ENCODE measurements around the gene AOPEP.

AOPEP gene

GRCh38 chr9:94872891-94873511, 146.5 kb downstream of the AOPEP start:
- DNase-seq, result peak; percentile 43

- DNase-seq, result peak; percentile 89
These were observed 147.8 kb downstream of the AOPEP start for GRCh38 chr9:94874316-94874715.

- no peak for DNase-seq
These were observed 149.0 kb downstream of the AOPEP start for GRCh38 chr9:94875300-94876020.

- DNase-seq, result peak; percentile 61
These were observed 152.3 kb downstream of the AOPEP start for GRCh38 chr9:94878804-94879203.

- DNase-seq, result no peak
These were observed 152.7 kb downstream of the AOPEP start for GRCh38 chr9:94879230-94879629.

GRCh38 chr9:94881023-94881422, 154.5 kb downstream of the AOPEP start:
- peak; percentile 71 for DNase-seq

- no peak for DNase-seq
These were observed 155.0 kb downstream of the AOPEP start for GRCh38 chr9:94881454-94881853.

GRCh38 chr9:94881940-94882339, 155.4 kb downstream of the AOPEP start:
- no peak for DNase-seq

- no peak for DNase-seq
These were observed 156.6 kb downstream of the AOPEP start for GRCh38 chr9:94882966-94883641.

GRCh38 chr9:94885854-94886447, 159.5 kb downstream of the AOPEP start:
- DNase-seq, result no peak

- no peak for DNase-seq
These were observed 161.2 kb downstream of the AOPEP start for GRCh38 chr9:94887721-94888120.

- DNase-seq, result no peak
These were observed 162.3 kb downstream of the AOPEP start for GRCh38 chr9:94888775-94889174.

GRCh38 chr9:94889628-94890027, 163.1 kb downstream of the AOPEP start:
- no peak for DNase-seq

GRCh38 chr9:94891183-94891582, 164.7 kb downstream of the AOPEP start:
- no peak for DNase-seq

GRCh38 chr9:94892675-94893074, 166.2 kb downstream of the AOPEP start:
- DNase-seq, result no peak

- no peak for DNase-seq
These were observed 167.7 kb downstream of the AOPEP start for GRCh38 chr9:94894094-94894699.

GRCh38 chr9:94895668-94896067, 169.2 kb downstream of the AOPEP start:
- no peak for DNase-seq

GRCh38 chr9:94896512-94896911, 170.0 kb downstream of the AOPEP start:
- DNase-seq, result no peak

GRCh38 chr9:94899464-94900221, 173.1 kb downstream of the AOPEP start:
- no peak for DNase-seq

GRCh38 chr9:94900222-94901018, 173.9 kb downstream of the AOPEP start:
- DNase-seq, result peak; percentile 97

GRCh38 chr9:94901019-94901363, 174.5 kb downstream of the AOPEP start:
- DNase-seq, result no peak

- DNase-seq, result peak; percentile 77
These were observed 177.5 kb downstream of the AOPEP start for GRCh38 chr9:94903961-94904421.
